Ramos (cell line): ENCODE results near the gene SMG6.
"Not testable (repeated sequence)": the region's sequence is repeated elsewhere in the genome, so short reads cannot be mapped to it uniquely, and the experiment has no call there.

Experiments
- in situ Hi-C: fragments of 300-500 bp; cut with MboI; formaldehyde crosslinking; loops from one replicate; pipeline ENCODE4 v1.14.3; 2022; ENCODE audit warnings: low sequenced_read_pairs; ENCODE audit not compliant: unreplicated experiment

The SMG6 gene

DNA sequence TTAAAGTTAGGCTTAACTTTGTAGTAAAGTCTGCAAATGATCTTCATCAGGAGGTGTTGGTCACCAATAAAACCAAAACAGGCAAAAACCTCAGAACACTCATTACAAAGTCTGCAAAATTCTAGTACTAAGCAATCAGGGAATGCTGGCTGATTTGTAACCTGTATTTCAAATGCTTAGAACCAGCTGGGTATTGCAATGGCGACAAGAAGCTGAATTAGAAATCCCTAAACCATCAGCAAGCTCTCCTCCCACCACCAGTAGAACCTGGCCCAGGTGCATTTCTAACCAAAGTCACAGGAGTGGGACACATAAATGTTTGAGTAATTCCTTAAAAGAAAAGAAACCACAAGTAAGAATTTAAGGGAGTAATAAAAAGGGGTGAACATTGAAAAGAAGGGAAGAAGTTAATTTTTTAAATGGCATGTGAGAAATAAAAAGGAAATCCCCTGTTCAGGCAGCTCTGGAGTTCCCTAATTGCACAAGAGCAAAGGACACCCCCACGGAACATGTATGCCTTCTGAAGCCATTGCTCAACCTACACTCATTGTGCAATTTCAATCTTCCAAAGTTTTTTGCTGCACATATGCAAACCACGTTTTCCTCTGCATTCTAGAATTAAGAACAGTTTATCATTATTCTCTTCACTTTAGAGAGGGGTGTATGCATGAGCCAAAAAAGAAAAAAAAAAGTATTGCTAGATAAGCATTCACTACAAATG, 145.8 kb downstream of the SMG6 start:
- in situ Hi-C loops, result no loop called here

- in situ Hi-C loops, result no loop called here
Measured at GRCh38 chr17:2157081-2157480, 146.5 kb downstream of the SMG6 start.

DNA sequence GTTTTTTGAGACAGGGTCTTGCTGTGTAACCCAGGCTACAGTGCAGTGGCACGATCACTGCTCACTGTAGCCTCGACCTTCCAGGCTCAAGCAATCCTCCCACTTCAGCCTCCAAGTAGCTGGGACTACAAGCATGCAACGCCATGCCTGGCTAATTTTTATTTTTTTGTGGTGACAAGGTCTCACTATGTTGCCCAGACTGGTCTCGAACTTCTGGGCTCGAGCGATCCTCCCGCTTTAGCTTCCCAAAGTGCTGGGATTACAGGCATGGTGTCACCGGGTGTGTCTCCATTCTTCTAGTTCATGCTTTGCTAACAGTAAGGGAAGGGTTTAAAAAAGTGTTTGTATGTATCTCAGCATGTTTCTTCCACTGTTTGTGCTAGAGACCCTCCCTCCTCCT, 146.9 kb downstream of the SMG6 start:
- in situ Hi-C loops, result no loop called here

- in situ Hi-C loops, result no loop called here
Measured at GRCh38 chr17:2155573-2155972, 148.0 kb downstream of the SMG6 start.

DNA sequence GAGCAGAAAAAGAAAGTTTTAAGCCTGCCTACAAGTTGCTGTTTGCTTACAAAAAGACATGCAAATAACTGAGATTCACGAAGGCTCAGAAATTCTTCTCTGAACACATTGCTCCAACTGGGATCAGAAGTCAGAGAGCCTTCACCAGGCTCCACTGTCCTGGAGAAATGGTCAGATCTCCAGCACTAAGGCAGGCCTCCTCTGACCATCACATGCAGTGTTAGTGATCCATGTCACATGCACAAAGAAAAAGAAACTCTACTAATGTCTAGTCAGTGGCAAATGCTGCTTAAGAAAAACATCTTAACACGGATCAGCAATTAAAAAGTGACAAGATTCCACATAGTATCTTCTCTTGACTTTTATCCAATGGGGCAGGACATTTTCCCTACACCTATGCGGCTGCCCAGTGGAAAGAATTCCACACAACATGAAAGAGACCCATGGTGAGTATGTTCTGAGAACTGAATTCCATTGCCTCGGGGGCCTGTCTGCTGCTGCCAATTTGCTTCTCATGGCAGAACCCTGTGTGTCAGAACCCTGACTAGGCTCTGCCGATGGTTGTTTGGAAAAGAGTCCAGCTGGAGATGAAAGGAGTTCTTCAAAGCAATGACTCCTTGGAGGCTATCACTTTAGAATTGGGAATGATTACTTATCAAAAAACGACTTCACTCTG, 152.1 kb downstream of the SMG6 start:
- in situ Hi-C loops, result no loop called here

- in situ Hi-C loops, result no loop called here
Measured at GRCh38 chr17:2150806-2151205, 152.8 kb downstream of the SMG6 start.

- in situ Hi-C loops, result no loop called here
Measured at GRCh38 chr17:2149934-2150333, 153.7 kb downstream of the SMG6 start.

DNA sequence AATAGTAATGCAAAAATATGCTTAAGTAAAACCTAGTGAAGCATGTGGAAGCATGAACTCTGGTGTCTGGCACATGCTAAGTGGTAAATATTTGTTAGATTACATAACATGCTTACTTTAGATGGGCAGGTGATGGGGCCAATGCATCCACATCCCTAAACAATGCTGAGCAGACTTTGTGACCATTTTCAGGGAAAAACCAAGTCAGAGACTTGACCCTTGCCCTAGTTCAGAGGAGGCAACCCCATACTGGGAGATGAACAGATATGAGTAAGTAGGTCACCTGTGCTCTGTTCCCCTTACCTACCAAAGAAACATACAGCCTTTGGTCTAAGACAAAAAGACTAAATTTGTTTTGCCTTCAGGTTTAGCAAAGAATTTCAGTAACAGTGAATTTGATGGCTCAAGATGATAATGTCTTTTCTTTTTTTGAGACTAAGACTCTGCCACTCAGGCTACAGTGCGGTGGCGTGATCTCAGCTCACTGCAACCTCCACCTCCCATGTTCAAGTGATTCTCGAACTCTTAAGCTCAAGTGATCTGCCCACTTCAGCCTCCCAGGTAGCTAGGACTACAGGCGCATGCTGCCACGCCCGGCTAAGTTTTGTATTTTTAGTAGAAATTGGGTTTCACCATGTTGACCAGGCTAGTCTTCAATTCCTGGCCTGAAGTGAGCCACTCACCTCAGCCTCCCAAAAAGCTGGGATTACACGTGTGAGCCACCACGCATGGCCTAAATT, 157.3 kb downstream of the SMG6 start:
- in situ Hi-C loops, result no loop called here

DNA sequence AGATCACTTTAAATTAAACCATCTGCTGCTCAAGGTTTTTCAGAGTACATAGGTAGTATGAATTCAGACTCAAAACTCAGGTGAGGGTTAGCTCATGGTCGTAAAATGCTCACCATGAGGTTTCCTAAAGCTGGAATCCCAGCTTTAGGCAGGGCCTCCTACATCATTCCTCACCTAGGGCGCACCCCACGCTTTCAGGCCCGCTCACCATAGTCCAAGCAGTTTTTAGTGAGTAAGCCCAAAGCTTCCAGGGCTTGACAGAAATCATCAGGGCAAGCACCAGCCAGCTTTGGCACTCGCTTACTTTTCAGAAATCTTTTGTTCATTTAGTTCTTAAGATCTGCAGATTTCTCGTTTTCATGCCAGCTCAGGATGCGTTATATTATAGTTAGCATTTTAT, 158.9 kb downstream of the SMG6 start:
- in situ Hi-C loops, result no loop called here

- in situ Hi-C loops, result no loop called here
Measured at GRCh38 chr17:2143332-2143731, 160.3 kb downstream of the SMG6 start.

DNA sequence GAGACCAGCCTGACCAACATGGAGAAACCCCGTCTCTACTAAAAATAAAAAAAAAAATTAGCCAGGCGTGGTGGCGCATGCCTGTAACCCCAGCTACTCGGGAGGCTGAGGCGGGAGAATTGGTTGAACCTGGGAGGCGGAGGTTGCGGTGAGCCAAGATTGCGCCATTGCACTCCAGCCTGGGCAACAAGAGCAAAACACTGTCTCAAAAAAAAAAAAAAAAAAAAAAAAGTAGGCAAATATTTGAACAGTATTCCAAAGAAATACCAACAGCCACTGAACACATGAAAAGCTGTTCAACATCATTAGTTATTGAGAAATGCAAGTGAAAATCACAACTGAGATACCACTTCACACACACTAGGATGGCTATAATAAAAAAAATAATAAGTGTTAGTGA, 160.9 kb downstream of the SMG6 start:
- in situ Hi-C loops, result not testable (repeated sequence)

DNA sequence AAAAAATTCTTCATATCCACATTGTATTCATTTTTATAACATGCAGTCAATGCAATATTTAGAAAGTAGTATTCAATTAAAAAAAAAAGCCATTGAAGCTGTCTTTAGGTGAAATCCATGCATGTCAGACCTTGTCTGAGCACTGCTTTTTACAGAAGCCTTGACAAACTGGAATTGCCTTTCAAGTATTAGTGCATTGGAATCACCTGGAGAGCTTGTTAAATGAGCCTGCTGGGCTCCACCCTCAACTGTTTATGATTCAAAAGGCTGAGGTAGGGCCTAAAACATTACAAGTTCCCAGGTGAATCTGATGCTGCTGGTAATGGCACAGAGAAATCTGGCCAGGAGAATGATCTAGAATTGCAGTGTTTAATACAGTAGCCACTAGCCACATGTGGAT, 162.9 kb downstream of the SMG6 start:
- in situ Hi-C loops, result no loop called here

DNA sequence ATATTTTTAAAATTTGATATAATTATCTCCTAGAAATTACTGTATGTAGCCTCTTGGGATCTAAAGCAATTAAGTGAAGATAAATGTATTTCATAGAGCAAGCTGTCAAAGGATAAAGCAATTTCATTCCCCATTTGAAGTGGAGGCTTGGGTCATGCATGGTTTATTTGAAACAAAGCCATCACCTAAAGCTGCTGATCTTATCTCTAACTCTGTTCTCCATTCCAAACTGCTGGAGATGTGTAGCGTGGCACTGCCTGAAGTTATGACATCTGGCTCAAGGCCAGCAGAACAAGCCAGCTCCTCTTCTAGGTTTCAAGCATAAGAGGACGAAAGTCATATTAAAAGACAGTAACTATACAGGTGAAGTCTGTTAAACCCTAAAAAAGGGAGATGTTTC, 164.8 kb downstream of the SMG6 start:
- in situ Hi-C loops, result no loop called here

- in situ Hi-C loops, result no loop called here
Measured at GRCh38 chr17:2138318-2138717, 165.3 kb downstream of the SMG6 start.

DNA sequence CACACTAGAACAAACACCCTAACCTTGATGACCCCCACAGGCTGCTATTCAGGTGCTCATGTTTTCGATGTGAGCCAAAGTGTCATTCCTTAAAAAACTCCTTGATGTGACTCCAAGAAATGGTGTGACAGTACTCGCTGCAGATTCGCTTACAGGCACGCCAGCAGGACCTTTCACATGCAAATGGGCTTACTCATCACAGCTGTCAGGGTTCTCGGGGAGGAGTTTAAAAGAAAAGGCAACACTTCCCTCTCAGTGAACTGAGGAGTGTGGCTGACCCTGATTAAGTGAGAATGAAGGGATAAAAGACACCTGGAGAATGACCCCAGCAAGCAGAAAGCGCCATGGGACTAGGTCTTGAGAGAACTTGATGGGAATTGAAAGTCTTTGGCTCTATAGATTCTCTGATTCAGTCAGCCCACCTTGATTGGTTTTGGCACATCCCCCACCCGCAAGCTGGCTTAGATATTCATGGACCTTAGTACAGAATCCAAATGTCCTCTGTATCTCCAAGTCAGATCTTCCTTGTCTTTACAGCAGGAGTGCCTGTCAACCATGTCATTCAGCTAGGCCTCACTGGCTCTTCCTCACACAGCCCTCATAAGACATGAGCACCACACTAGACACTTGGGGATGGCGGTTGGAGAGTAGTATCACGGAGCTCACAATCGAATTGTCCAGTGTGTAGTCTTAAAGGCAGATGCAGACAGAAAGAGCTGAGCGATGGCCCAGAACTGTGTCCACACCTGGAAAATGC, 166.1 kb downstream of the SMG6 start:
- in situ Hi-C loops, result no loop called here

DNA sequence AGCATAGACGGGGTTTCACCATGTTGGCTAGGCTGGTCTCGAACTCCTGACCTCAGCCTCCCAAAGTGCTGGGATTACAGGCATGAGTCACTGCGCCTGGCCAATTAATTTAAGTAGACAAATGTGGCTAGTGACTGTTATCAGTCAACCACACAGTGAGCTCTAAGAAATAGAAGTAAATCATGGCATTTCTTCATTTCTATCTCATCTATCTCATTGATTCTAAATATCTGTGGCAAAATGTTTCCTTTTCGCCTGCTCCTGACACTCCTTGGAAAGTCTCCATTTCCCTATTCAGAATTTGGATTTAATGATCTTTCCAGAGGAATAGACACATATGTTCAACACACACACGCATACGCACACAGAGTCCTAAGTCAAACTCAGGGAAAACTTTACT, 167.3 kb downstream of the SMG6 start:
- in situ Hi-C loops, result no loop called here

DNA sequence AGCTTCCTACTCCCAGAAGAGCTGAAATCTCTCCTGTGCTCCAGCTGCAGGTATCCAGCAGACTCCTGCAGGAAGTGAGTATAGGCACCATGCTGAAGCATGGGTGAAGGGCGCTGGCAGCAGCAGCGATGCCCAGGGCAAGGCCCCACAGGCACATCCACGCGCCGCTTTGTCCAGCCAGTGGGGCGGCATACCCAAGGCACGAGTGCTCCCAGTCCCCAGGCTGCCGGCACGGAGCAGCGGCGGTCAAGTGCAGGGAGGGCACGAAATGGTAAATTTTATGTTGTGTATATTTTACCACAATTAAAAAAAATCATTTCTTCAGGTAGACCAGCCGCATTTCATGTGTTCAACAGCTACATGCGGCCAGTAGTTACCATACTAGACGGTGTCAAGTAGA, 175.6 kb downstream of the SMG6 start:
- in situ Hi-C loops, result no loop called here

DNA sequence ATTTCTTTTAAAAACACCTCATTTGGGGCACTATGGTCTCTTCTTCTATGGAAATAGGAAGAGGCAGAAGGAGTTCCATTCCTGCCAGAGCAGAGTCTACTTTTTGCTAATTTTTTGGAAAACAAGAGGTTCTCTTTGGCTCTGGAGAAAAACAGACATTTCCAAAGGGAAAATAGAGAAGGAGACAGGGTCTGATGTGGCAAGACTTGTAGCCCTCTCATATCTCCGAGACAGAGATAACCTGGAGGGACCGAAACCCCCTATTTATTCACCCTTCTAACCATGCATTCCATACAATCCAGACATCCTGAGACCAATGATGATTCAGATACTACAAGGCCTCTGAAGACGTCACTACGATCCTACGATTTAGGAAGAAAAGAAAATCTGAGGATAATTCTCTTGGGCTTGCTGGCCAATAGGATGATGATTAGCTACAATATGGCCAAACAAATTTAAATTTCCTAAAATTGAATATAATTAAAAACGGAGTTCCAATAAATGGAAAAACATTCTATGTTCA, 178.5 kb downstream of the SMG6 start:
- in situ Hi-C loops, result no loop called here

- in situ Hi-C loops, result no loop called here
Measured at GRCh38 chr17:2124391-2124790, 179.2 kb downstream of the SMG6 start.
